ENCODE data around the gene TXLNB. TPM values are rescaled to one million over a fixed set of nuclear protein-coding genes. Genes with fewer than 3 reads are reported as not detected.
A peak's percentile ranks its signal among the peaks of the same experiment; 100 is the strongest.

TXLNB gene
- total and polyA plus RNA-seq, 2 donors (not counting 1 experiment from before 2014, with no cell fraction given) = 3.4 to 3.6 TPM

- Histone ChIP-seq H3K4me1 (ENCODE audit: control insufficient read depth in 2 of 2, insufficient read depth in 2 of 2, low read length in 2 of 2) (peaks cover 5 to 6% of the 10 kb centered on the region in 2 donors), H4K20me1 (ENCODE audit: control insufficient read depth, insufficient read depth, low read length, poor library complexity, severe bottlenecking) (no peaks in the 10 kb centered on the region), H3K36me3 (replicated peaks in 1 of 2; ENCODE audit: control extremely low read depth in 1 of 2, control insufficient read depth in 1 of 2, extremely low read depth in 1 of 2, insufficient read depth in 2 of 2, low read length in 1 of 2) (no peaks in the 10 kb centered on the region), H3K27ac (ENCODE audit: low read length in 2 of 2) (no peak overlapping the region), H3K9ac (ENCODE audit: low read length) (no peak overlapping the region), H3K79me2 (ENCODE audit: control insufficient read depth, insufficient read depth, low read length) (no peaks in the 10 kb centered on the region), H3K4me2 (replicated peaks; ENCODE audit: low read depth, low read length, poor library complexity, severe bottlenecking) (peak overlapping the region; percentile 22), H3K4me3 (ENCODE audit: control extremely low read depth in 1 of 5, extremely low read depth in 1 of 5, insufficient read depth in 1 of 5, low read depth in 2 of 5, low read length in 4 of 5) (no peak overlapping the region), H3K27me3 (replicated peaks in 1 of 4; ENCODE audit: control extremely low read depth in 1 of 4, control insufficient read depth in 3 of 4, insufficient read depth in 4 of 4, low read length in 3 of 4) (no peaks in the 10 kb centered on the region), H2AFZ (ENCODE audit: insufficient read depth, low read depth, low read length, poor library complexity, severe bottlenecking) (peak overlapping the region; percentile 2), H3K9me3 (ENCODE audit: control extremely low read depth in 1 of 3, control insufficient read depth in 2 of 3, insufficient read depth in 1 of 3, low read length in 2 of 3) (no peaks in the 10 kb centered on the region)
- ChIA-PET CTCF (interaction anchor here (0.6 to 2.4 kb wide), 24 partner anchors 10 to 434 kb away, joined by 3 to 24 read pairs (median 4); partner anchors contain the start of gene ABRACL), POLR2A (interaction anchor here (1.0 to 1.7 kb wide), 2 partner anchors 117 to 124 kb away, joined by 3 to 4 read pairs; partner anchors contain the start of gene CITED2)
- Mint-ChIP-seq H3K4me1 (peaks cover 13% of the 10 kb centered on the region), H3K9me3 (ENCODE audit: insufficient read depth) (no peaks in the 10 kb centered on the region), H3K27me3 (no peaks in the 10 kb centered on the region), H3K27ac (no peak overlapping the region), H3K4me3 (no peak overlapping the region)
- intact Hi-C loops (cut with micrococcal nuclease) = loop anchor here (1.0 to 10.0 kb wide), 4 partner anchors 20 to 436 kb away; no protein-coding TSS in a partner anchor
- peak; percentile 65 for DNase-seq
- TF ChIP-seq, protein P1, sequence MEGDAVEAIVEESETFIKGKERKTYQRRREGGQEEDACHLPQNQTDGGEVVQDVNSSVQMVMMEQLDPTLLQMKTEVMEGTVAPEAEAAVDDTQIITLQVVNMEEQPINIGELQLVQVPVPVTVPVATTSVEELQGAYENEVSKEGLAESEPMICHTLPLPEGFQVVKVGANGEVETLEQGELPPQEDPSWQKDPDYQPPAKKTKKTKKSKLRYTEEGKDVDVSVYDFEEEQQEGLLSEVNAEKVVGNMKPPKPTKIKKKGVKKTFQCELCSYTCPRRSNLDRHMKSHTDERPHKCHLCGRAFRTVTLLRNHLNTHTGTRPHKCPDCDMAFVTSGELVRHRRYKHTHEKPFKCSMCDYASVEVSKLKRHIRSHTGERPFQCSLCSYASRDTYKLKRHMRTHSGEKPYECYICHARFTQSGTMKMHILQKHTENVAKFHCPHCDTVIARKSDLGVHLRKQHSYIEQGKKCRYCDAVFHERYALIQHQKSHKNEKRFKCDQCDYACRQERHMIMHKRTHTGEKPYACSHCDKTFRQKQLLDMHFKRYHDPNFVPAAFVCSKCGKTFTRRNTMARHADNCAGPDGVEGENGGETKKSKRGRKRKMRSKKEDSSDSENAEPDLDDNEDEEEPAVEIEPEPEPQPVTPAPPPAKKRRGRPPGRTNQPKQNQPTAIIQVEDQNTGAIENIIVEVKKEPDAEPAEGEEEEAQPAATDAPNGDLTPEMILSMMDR (IDR thresholded peaks at IDR 0.05) = peak; percentile 78
- no peak for TF ChIP-seq EZH2 (IDR thresholded peaks at IDR 0.05; ENCODE audit: borderline replicate concordance, insufficient read depth, low read depth, low read length, poor library complexity, severe bottlenecking)
- peak; percentile 99 for ATAC-seq (ENCODE audit: low read depth)
- 67% methylated on average over 3 of the region's 3 CpGs for WGBS (ENCODE audit: insufficient coverage)
Observed at GRCh38 chr6:139250296-139251044, 41.3 kb downstream of the TXLNB start.

DNA sequence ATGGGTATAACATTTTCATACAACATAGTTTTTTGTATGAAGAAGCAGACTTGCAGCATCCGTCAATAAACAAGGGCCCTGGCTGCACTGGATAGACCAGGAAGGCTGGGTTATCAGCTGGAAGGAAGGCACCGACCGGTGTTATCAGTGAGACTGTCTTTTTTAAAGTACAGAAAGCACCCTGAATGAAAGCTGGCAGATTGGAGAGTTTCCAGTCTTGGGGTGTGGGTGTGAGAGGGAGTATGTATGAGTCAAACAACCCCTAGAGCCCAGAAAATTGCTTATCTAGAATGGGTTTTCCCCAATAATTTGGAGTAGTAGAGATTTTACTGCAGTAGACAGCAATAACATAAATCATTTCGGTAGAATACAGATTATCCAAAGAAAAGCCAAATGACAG lies 42.4 kb downstream of the TXLNB start:
- ATAC-seq (ENCODE audit: low read depth) (no peak), DNase-seq (no peak)
- intact Hi-C loops (cut with micrococcal nuclease) = no loop called here
- H3K79me2 ChIP-seq (ENCODE audit: control insufficient read depth, insufficient read depth, low read length) = no peaks in the 10 kb centered on the region
- H3K4me1 ChIP-seq (ENCODE audit: control insufficient read depth in 2 of 2, insufficient read depth in 2 of 2, low read length in 2 of 2) = peaks cover 5 to 6% of the 10 kb centered on the region in 2 donors
- TF ChIP-seq, protein P1 (IDR thresholded peaks at IDR 0.05) = no peak
- no peak for TF ChIP-seq EZH2 (IDR thresholded peaks at IDR 0.05; ENCODE audit: borderline replicate concordance, insufficient read depth, low read depth, low read length, poor library complexity, severe bottlenecking)
- no peaks in the 10 kb centered on the region for H4K20me1 ChIP-seq (ENCODE audit: control insufficient read depth, insufficient read depth, low read length, poor library complexity, severe bottlenecking)
- no peak overlapping the region for H3K27ac ChIP-seq (ENCODE audit: low read length in 2 of 2)
- H3K27ac Mint-ChIP-seq = no peak overlapping the region
- no peaks in the 10 kb centered on the region for H3K27me3 Mint-ChIP-seq
- H3K9ac ChIP-seq (ENCODE audit: low read length) = no peak overlapping the region
- peaks cover 0 to 6% of the 10 kb centered on the region in 2 experiments for H3K36me3 ChIP-seq (replicated peaks in 1 of 2; ENCODE audit: control extremely low read depth in 1 of 2, control insufficient read depth in 1 of 2, extremely low read depth in 1 of 2, insufficient read depth in 2 of 2, low read length in 1 of 2)
- 94% methylated on average over 3 of the region's 4 CpGs for WGBS (ENCODE audit: insufficient coverage)
- H3K9me3 Mint-ChIP-seq (ENCODE audit: insufficient read depth) = no peaks in the 10 kb centered on the region
- H3K4me3 ChIP-seq (ENCODE audit: control extremely low read depth in 1 of 5, extremely low read depth in 1 of 5, insufficient read depth in 1 of 5, low read depth in 2 of 5, low read length in 4 of 5) = no peak overlapping the region
- CTCF ChIA-PET = interaction anchor here (1.0 to 2.4 kb wide), 6 partner anchors 9 to 433 kb away, joined by 3 to 24 read pairs (median 6); no protein-coding TSS in a partner anchor
- no peak overlapping the region for H2AFZ ChIP-seq (ENCODE audit: insufficient read depth, low read depth, low read length, poor library complexity, severe bottlenecking)
- H3K4me3 Mint-ChIP-seq = no peak overlapping the region
- H3K27me3 ChIP-seq (replicated peaks in 1 of 4; ENCODE audit: control extremely low read depth in 1 of 4, control insufficient read depth in 3 of 4, insufficient read depth in 4 of 4, low read length in 3 of 4) = no peaks in the 10 kb centered on the region
- H3K4me1 Mint-ChIP-seq = peaks cover 13% of the 10 kb centered on the region
- no peaks in the 10 kb centered on the region for H3K9me3 ChIP-seq (ENCODE audit: control extremely low read depth in 1 of 3, control insufficient read depth in 2 of 3, insufficient read depth in 1 of 3, low read length in 2 of 3)
- POLR2A ChIA-PET = interaction anchor here (1.7 kb wide), 1 partner anchor 125 kb away, joined by 4 read pairs; the partner anchor contains the start of gene CITED2
- no peak overlapping the region for H3K4me2 ChIP-seq (replicated peaks; ENCODE audit: low read depth, low read length, poor library complexity, severe bottlenecking)

All from B cell (primary cell).